HepG2 (cell line): ENCODE data around the gene C4orf17. TPM values are rescaled to one million over a fixed set of nuclear protein-coding genes. Genes with fewer than 3 reads are reported as not detected.

Experiments used
- ATAC-seq: fragments of 200-7000 bp; cut with Tn5 transposase; 3 replicates; pipeline ENCODE4 v1.9.1; 2020; ENCODE audit warnings: mild to moderate bottlenecking, moderate library complexity
- BruUV-seq: library from RNA; stranded (reverse); fragments of 400-500 nt; replicated peaks from 2 replicates; lab custom pipeline; 2021; lab: Mats Ljungman, UMichigan
- CTCF ChIA-PET: fragments of 300-600 bp; formaldehyde crosslinking; extraction: SDS; loops from one replicate; lab custom pipeline; 2021; ENCODE audit warnings: low total read pairs, inconsistent platforms, low intra/inter-chr PET ratio; lab: Yijun Ruan, JAX
- POLR2A ChIA-PET: fragments of 350-600 bp; sonication (Branson Sonifier 250); formaldehyde crosslinking; loops from one replicate; lab custom pipeline; 2020; ENCODE audit warnings: antibody characterized with exemption, inconsistent platforms; lab: Yijun Ruan, JAX
- DNase-seq: peaks from one replicate; pipeline ENCODE4 v3.0.0-alpha.2; 2015; ENCODE audit warnings: low spot score
- FAIRE-seq: peaks from 3 replicates; lab custom pipeline; 2011; peaks lifted over from hg19 to GRCh38; lab: Jason Lieb, UNC
- H2AFZ ChIP-seq: one replicate; pipeline ENCODE4 v1.6.1; 2011; ENCODE audit warnings: low read length, inconsistent platforms
- H3K27ac ChIP-seq: fragments of 300-600 bp; 3 replicates; pipeline ENCODE4 v1.8.0; 2011; ENCODE audit warnings: mixed run types, mild to moderate bottlenecking, mixed read lengths, low read length, inconsistent platforms; ENCODE audit not compliant: insufficient read depth; ENCODE audit errors: extremely low read length
- H3K27me3 ChIP-seq, 2 experiments: fragments of 200-600 bp in 1 of 2; 2 replicates in 1 of 2; 3 replicates in 1 of 2; pipeline versions ENCODE4 v1.6.0 to v1.8.0; 2011; ENCODE audit warnings: low read length in 2 of 2, mild to moderate bottlenecking in 2 of 2, moderate library complexity in 2 of 2, inconsistent platforms in 1 of 2; ENCODE audit not compliant: insufficient read depth in 2 of 2, control insufficient read depth in 1 of 2
- H3K36me3 ChIP-seq, 2 experiments: fragments of 200-600 bp in 1 of 2; replicated peaks in 1 of 2; 2 replicates in 1 of 2; 3 replicates in 1 of 2; pipeline versions ENCODE4 v1.5.1 to v1.8.0; 2011; ENCODE audit warnings: low read length in 2 of 2, inconsistent platforms in 1 of 2; ENCODE audit not compliant: insufficient read depth in 2 of 2, control insufficient read depth in 1 of 2
- H3K4me1 ChIP-seq: 2 replicates; pipeline ENCODE4 v1.5.1; 2012; ENCODE audit warnings: low read length, inconsistent platforms; ENCODE audit not compliant: insufficient read depth
- H3K4me2 ChIP-seq: 2 replicates; pipeline ENCODE4 v1.6.0; 2011; ENCODE audit warnings: low read depth, low read length, inconsistent platforms
- H3K4me3 ChIP-seq, 3 experiments: fragments of 200-600 bp in 1 of 3; sonication (generic), shearing (Covaris generic) in 1 of 3; replicated peaks in 1 of 3; 2 replicates each; pipeline ENCODE4 v1.5.1; 2011 to 2016; ENCODE audit warnings: low read length in 3 of 3, inconsistent platforms in 2 of 3, low read depth in 2 of 3, mild to moderate bottlenecking in 2 of 3, control low read depth in 1 of 3, mixed read lengths in 1 of 3; ENCODE audit not compliant: insufficient read depth in 1 of 3
- H3K79me2 ChIP-seq: one replicate; pipeline ENCODE4 v1.6.1; 2011; ENCODE audit warnings: low read length, inconsistent platforms; ENCODE audit not compliant: insufficient read depth
- H3K9ac ChIP-seq: 2 replicates; pipeline ENCODE4 v1.6.0; 2011; ENCODE audit warnings: mild to moderate bottlenecking, low read depth, low read length, inconsistent platforms; ENCODE audit not compliant: insufficient read depth
- H3K9me3 ChIP-seq: 2 replicates; pipeline ENCODE4 v1.5.1; 2012; ENCODE audit warnings: mild to moderate bottlenecking, low read length
- H4K20me1 ChIP-seq: 2 replicates; pipeline ENCODE4 v1.6.0; 2011; ENCODE audit warnings: inconsistent platforms, mild to moderate bottlenecking, low read length, moderate library complexity; ENCODE audit not compliant: insufficient read depth
- JUNB ChIP-seq: sonication (generic); formaldehyde crosslinking; IDR thresholded peaks from 2 replicates; pipeline ENCODE4 v1.8.0; 2022; ENCODE audit warnings: missing genetic modification reagents, mild to moderate bottlenecking, borderline replicate concordance
- ZBTB38 ChIP-seq: sonication (generic); formaldehyde crosslinking; IDR thresholded peaks from 2 replicates; pipeline ENCODE4 v1.5.1; 2020; ENCODE audit warnings: mild to moderate bottlenecking, missing genetic modification reagents
- WGBS: methylation state at CpG from one replicate; pipeline ENCODE4 v1.1.6; 2017; ENCODE audit warnings: low lambda C conversion rate; 5-methylcytosine and 5-hydroxymethylcytosine counted together
- in situ Hi-C: cut with HindIII; loops from 2 replicates; pipeline ENCODE4 v1.10.0; 2017; ENCODE audit warnings: low pct_unique_long_range_greater_than_20kb; ENCODE audit not compliant: extremely low pct_ligation_motif_present
- intact Hi-C: fragments of 100-400 bp; cut with micrococcal nuclease; formaldehyde crosslinking; loops from one replicate; pipeline ENCODE4 v1.10.0; 2022; ENCODE audit not compliant: unreplicated experiment
- polyA plus RNA-seq, 8 experiments: library from polyadenylated mRNA; depleted of rRNA in 3 of 8; stranded (reverse) in 7 of 8; unstranded in 1 of 8; fragments of >200 nt; fragmentation: Illumina TruSeq in 4 of 8; extraction: Trizol in 4 of 8; gene quantifications; 2 replicates each; pipeline versions ENCODE4 v1.2.1 to v1.2.3, GENCODE V29; 2011 to 2016; ENCODE audit warnings: low read depth in 4 of 8, missing spikeins in 1 of 8, mixed read lengths in 1 of 8; ENCODE audit not compliant: insufficient read depth in 1 of 8
- total RNA-seq, 5 experiments: library from RNA; depleted of rRNA; stranded (reverse); fragments of >200 nt; fragmentation: Illumina TruSeq; extraction: Trizol; gene quantifications; 2 replicates each; pipeline ENCODE4 v1.2.3, GENCODE V29; 2016; ENCODE audit warnings: low read depth in 1 of 5
- TF ChIP-seq, protein P1 (sequence below): sonication (generic); formaldehyde crosslinking; IDR thresholded peaks from 2 replicates; pipeline ENCODE4 v1.5.0; 2020; ENCODE audit warnings: mild to moderate bottlenecking, missing genetic modification reagents

The C4orf17 gene
- total and polyA plus RNA-seq, 2 of the 13 experiments (the other 11 are each of a cell fraction or from before 2014, with no cell fraction given): not detected

DNA sequence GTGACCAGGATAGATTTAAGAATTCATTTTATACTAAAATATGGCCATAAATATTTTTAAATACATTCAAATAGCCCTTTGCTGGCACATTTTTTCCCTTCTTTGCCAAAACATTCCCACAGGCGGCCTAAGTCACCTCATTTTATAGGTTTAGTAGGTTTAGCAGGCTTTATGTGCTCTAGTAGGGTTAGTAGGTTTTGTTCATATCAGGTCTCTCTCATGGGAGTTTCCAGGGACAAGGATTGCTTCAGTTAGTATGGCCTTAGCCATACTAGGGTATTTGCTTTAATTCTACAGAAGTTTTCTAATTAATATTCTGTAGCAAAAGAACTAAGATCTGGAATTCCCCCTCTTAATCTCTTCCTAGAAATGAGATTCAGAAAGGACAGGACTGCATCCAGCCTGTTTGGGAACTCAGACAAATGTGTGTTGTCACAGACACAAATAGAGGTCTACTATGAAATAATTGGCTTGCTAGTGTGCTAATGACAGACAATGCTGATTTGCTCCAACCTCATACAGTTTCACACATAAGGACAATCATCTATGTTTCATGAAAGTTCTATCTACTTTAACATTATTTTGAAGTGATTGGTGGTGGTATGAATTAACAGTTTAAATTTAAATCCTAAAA is 63.0 kb downstream of the C4orf17 start:
- ATAC-seq: peak; percentile 40
- TF ChIP-seq JUNB (CRISPR knock-in tag) (no peak), ZBTB38 (CRISPR knock-in tag) (no peak)
- TF ChIP-seq, protein P1, sequence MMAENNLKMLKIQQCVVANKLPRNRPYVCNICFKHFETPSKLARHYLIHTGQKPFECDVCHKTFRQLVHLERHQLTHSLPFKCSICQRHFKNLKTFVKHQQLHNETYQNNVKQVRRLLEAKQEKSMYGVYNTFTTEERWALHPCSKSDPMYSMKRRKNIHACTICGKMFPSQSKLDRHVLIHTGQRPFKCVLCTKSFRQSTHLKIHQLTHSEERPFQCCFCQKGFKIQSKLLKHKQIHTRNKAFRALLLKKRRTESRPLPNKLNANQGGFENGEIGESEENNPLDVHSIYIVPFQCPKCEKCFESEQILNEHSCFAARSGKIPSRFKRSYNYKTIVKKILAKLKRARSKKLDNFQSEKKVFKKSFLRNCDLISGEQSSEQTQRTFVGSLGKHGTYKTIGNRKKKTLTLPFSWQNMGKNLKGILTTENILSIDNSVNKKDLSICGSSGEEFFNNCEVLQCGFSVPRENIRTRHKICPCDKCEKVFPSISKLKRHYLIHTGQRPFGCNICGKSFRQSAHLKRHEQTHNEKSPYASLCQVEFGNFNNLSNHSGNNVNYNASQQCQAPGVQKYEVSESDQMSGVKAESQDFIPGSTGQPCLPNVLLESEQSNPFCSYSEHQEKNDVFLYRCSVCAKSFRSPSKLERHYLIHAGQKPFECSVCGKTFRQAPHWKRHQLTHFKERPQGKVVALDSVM (CRISPR knock-in tag): no peak
- in situ Hi-C loops: no loop called here

More for the DNA sequence above, 63.0 kb downstream of the C4orf17 start:
- peaks cover 37% of the 10 kb centered on the region for H3K79me2 ChIP-seq
- DNase-seq: no peak
- 73% methylated on average over 1 of the region's 1 CpG for WGBS
- no peaks in the 10 kb centered on the region for H3K27me3 ChIP-seq
- H3K4me1 ChIP-seq: peaks cover 53% of the 10 kb centered on the region
- H3K4me3 ChIP-seq: peak overlapping the region in 2 of 3 experiments; percentile 72 to 96; a peak in 2 of 6 replicates
- POLR2A ChIA-PET: interaction anchor here (1.0 to 3.9 kb wide), 2 partner anchors 11 to 373 kb away, joined by 4 to 44 read pairs; partner anchors contain the start of genes DNAJB14 and TRMT10A
- H3K27ac ChIP-seq: peak overlapping the region; percentile 87
- 0 out of 2 replicates have a peak overlapping the region, but pooled peaks have one; percentile 4 for H3K9ac ChIP-seq
- peak overlapping the region; percentile 65 for H3K4me2 ChIP-seq
- CTCF ChIA-PET: no interaction called here
- BruUV-seq: no TSS peak
- H4K20me1 ChIP-seq: no peaks in the 10 kb centered on the region
- FAIRE-seq: no peak
- H3K9me3 ChIP-seq: no peaks in the 10 kb centered on the region
- no peak overlapping the region for H2AFZ ChIP-seq
- no peaks in the 10 kb centered on the region for H3K36me3 ChIP-seq
- intact Hi-C loops: loop anchor here (1.0 kb wide), 1 partner anchor 10 kb away; the partner anchor contains the start of gene TRMT10A
